ENCODE measurements around the gene YAP1.

DNA sequence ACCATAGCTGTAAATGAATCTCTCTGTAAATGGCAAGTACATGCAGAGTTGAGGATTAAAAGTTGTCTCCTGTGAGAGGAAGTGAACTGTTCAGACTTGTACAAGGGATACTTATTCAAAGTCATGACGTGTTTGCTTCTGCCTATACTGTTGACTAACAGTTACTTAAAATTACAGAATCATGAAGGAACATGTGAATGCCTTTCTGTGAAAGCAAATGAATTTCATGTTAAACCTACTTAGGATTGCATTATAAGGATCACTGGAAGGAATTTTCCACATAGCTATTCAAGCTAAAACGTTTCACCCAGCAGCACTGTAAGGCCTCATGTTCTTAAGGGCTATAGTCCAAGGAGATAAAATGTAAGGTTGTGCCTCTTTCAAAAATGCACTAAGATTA, 113.6 kb downstream of the YAP1 start:
- TF ChIP-seq POLR2A (IDR thresholded peaks at IDR 0.05; ENCODE audit: low read depth, low read length) (no peak), TAF1 (IDR thresholded peaks at IDR 0.05; ENCODE audit: low read depth, low read length) (no peak), POLR2AphosphoS5 (IDR thresholded peaks at IDR 0.05; ENCODE audit: low read depth, low read length) (no peak), SPI1 (IDR thresholded peaks at IDR 0.05; ENCODE audit: low read depth, low read length) (0 out of 2 replicates have a peak, but pooled peaks have one; percentile 11), PAX5 (IDR thresholded peaks at IDR 0.05; ENCODE audit: insufficient read depth, low read length, severe bottlenecking) (no peak), POU2F2 (IDR thresholded peaks at IDR 0.05; ENCODE audit: low read depth, low read length) (no peak)
